K562 (cell line): ENCODE results near the gene FGR. TPM values are rescaled to one million over a fixed set of nuclear protein-coding genes. Genes with fewer than 3 reads are reported as not detected.

Experiments used
- ATAC-seq: fragments of 200-7000 bp; cut with Tn5 transposase; 3 replicates; pipeline ENCODE4 v1.9.1; 2020; ENCODE audit warnings: moderate library complexity
- BruUV-seq: library from RNA; stranded (reverse); fragments of 400-500 nt; replicated peaks from 2 replicates; lab custom pipeline; 2021; lab: Mats Ljungman, UMichigan
- CTCF ChIA-PET: fragments of 300-600 bp; formaldehyde crosslinking; extraction: SDS; loops from one replicate; lab custom pipeline; 2021; ENCODE audit warnings: low intra/inter-chr PET ratio; lab: Yijun Ruan, JAX
- POLR2A ChIA-PET: fragments of 300-600, 350-650 bp; sonication (Branson Sonifier 250); formaldehyde crosslinking; extraction: SDS; loops from one replicate; lab custom pipeline; 2021; ENCODE audit warnings: antibody characterized with exemption, inconsistent platforms; lab: Yijun Ruan, JAX
- DNase-seq, 4 experiments: peaks; one replicate each; pipeline versions ENCODE4 v3.0.0 to v3.0.0-alpha.2; 2011 to 2018; ENCODE audit warnings: low spot score in 3 of 4, mixed read lengths in 3 of 4; ENCODE audit errors: extremely low read depth in 1 of 4
- FAIRE-seq: peaks from 2 replicates; lab custom pipeline; 2011; peaks lifted over from hg19 to GRCh38; lab: Jason Lieb, UNC
- H2AFZ ChIP-seq: 2 replicates; pipeline ENCODE4 v1.6.0; 2011; ENCODE audit warnings: low read depth, low read length, control low read depth, inconsistent platforms
- H3K27ac ChIP-seq: fragments of 200-600 bp; 3 replicates; pipeline ENCODE4 v1.8.0; 2011; ENCODE audit warnings: low read depth, mild to moderate bottlenecking, control low read depth, inconsistent platforms, low read length, moderate library complexity, mixed read lengths; ENCODE audit errors: extremely low read depth
- H3K27me3 ChIP-seq, 2 experiments: fragments of 300-600 bp in 1 of 2; 2 replicates in 1 of 2; 3 replicates in 1 of 2; pipeline versions ENCODE4 v1.6.0 to v1.8.0; 2011; ENCODE audit warnings: inconsistent platforms in 2 of 2, low read length in 2 of 2, mild to moderate bottlenecking in 1 of 2, mixed read lengths in 1 of 2, moderate library complexity in 1 of 2; ENCODE audit not compliant: control insufficient read depth in 2 of 2, insufficient read depth in 2 of 2
- H3K36me3 ChIP-seq: fragments of 300-600 bp; 3 replicates; pipeline ENCODE4 v1.8.0; 2011; ENCODE audit warnings: mild to moderate bottlenecking, low read length, inconsistent platforms; ENCODE audit not compliant: control insufficient read depth, insufficient read depth
- H3K4me1 ChIP-seq, 2 experiments: fragments of 200-600 bp in 1 of 2; replicated peaks in 1 of 2; 2 replicates in 1 of 2; 3 replicates in 1 of 2; pipeline versions ENCODE4 v1.5.1 to v1.8.0; 2011; ENCODE audit warnings: inconsistent platforms in 2 of 2, low read length in 2 of 2, mild to moderate bottlenecking in 1 of 2, mixed read lengths in 1 of 2, moderate library complexity in 1 of 2; ENCODE audit not compliant: control insufficient read depth in 2 of 2, insufficient read depth in 2 of 2
- H3K4me2 ChIP-seq: 2 replicates; pipeline ENCODE4 v1.6.1; 2011; ENCODE audit warnings: low read length, control low read depth, inconsistent platforms, mixed read lengths; ENCODE audit not compliant: insufficient read depth
- H3K4me3 ChIP-seq: fragments of 200-600 bp; sonication (generic), shearing (Covaris generic); 2 replicates; pipeline ENCODE4 v1.5.1; 2016; ENCODE audit warnings: control low read depth, inconsistent platforms
- H3K79me2 ChIP-seq: fragments of 200-600 bp; 3 replicates; pipeline ENCODE4 v1.8.0; 2011; ENCODE audit warnings: low read length, inconsistent platforms; ENCODE audit not compliant: control insufficient read depth, insufficient read depth
- H3K9ac ChIP-seq, 2 experiments: 2 replicates each; pipeline versions ENCODE4 v1.6.0 to v1.6.1; 2011; ENCODE audit warnings: low read depth in 2 of 2, low read length in 2 of 2, control low read depth in 1 of 2, inconsistent platforms in 1 of 2, mild to moderate bottlenecking in 1 of 2, mixed read lengths in 1 of 2; ENCODE audit not compliant: insufficient read depth in 1 of 2
- H3K9me1 ChIP-seq: one replicate; pipeline ENCODE4 v1.6.0; 2011; ENCODE audit warnings: inconsistent platforms, mild to moderate bottlenecking, low read length, moderate library complexity; ENCODE audit not compliant: control insufficient read depth, insufficient read depth
- H3K9me3 ChIP-seq: replicated peaks from 2 replicates; pipeline ENCODE4 v1.5.1; 2011; ENCODE audit warnings: low read depth, low read length, inconsistent platforms; ENCODE audit not compliant: control insufficient read depth, insufficient read depth
- H4K20me1 ChIP-seq: replicated peaks from 2 replicates; pipeline ENCODE4 v1.6.1; 2011; ENCODE audit warnings: low read length, inconsistent platforms, mixed read lengths; ENCODE audit not compliant: control insufficient read depth, insufficient read depth
- CBFB ChIP-seq: sonication (generic); formaldehyde crosslinking; IDR thresholded peaks from 2 replicates; pipeline ENCODE4 v1.4.0; 2020; ENCODE audit warnings: mild to moderate bottlenecking, missing genetic modification reagents
- FOXP1 ChIP-seq: sonication (generic); formaldehyde crosslinking; IDR thresholded peaks from 2 replicates; pipeline ENCODE4 v1.8.0; 2022; ENCODE audit warnings: mild to moderate bottlenecking, missing genetic modification reagents
- MCM7 ChIP-seq, 2 experiments: fragments of 450-650 bp; IDR thresholded peaks; 2 replicates each; pipeline ENCODE4 v1.6.1; 2016 to 2018
- RBM17 ChIP-seq: fragments of 200-400 bp; formaldehyde crosslinking; IDR thresholded peaks from 2 replicates; pipeline ENCODE4 v1.6.1; 2017; ENCODE audit warnings: low read depth, mild to moderate bottlenecking, low read length, borderline replicate concordance
- TAF7 ChIP-seq: fragments of 450-650 bp; IDR thresholded peaks from 2 replicates; pipeline ENCODE4 v1.6.1; 2016; ENCODE audit warnings: missing genetic modification characterization, missing compliant biosample characterization
- TAL1 ChIP-seq: fragments of 450-650 bp; IDR thresholded peaks from 2 replicates; pipeline ENCODE4 v1.6.1; 2016; ENCODE audit warnings: mild to moderate bottlenecking
- TARDBP ChIP-seq: fragments of 450-650 bp; IDR thresholded peaks from 2 replicates; pipeline ENCODE4 v1.6.1; 2016
- ZNF140 ChIP-seq: fragments of 250-450 bp; sonication (Bioruptor Pico); IDR thresholded peaks from 2 replicates; pipeline ENCODE4 v1.8.0; 2021; ENCODE audit warnings: moderate library complexity, mild to moderate bottlenecking, inconsistent platforms
- ZNF212 ChIP-seq: fragments of 450-650 bp; formaldehyde crosslinking; IDR thresholded peaks from 2 replicates; pipeline ENCODE4 v1.4.0; 2020; ENCODE audit warnings: mild to moderate bottlenecking
- WGBS: fragments of 100-300 bp; shearing (Covaris generic); methylation state at CpG from one replicate; pipeline ENCODE4 v1.1.6; 2016; ENCODE audit warnings: low coverage, mixed read lengths; ENCODE audit not compliant: insufficient coverage; ENCODE audit errors: missing lambda C conversion rate; 5-methylcytosine and 5-hydroxymethylcytosine counted together
- in situ Hi-C: fragments of 300-500 bp; cut with MboI; formaldehyde crosslinking; loops from 4 replicates; pipeline ENCODE4 v1.15.0; 2018; ENCODE audit warnings: inconsistent platforms, mixed read lengths
- intact Hi-C: fragments of 100-400 bp; cut with micrococcal nuclease; formaldehyde crosslinking; loops from 2 replicates; pipeline ENCODE4 v1.14.2; 2022
- polyA plus RNA-seq, 8 experiments: library from polyadenylated mRNA; depleted of rRNA in 4 of 8; stranded (reverse) in 5 of 8; unstranded in 3 of 8; fragments of >200 nt; fragmentation: Nextera tagmentation in 2 of 8; fragmentation: Illumina TruSeq in 1 of 8; extraction: Ambion mirVana in 2 of 8; extraction: Trizol in 1 of 8; gene quantifications; 2 replicates each; pipeline versions ENCODE4 v1.2.1 to v1.2.3, GENCODE V29; 2011 to 2014; ENCODE audit warnings: inconsistent platforms in 1 of 8, missing spikeins in 1 of 8
- total RNA-seq, 7 experiments: library from RNA; depleted of rRNA in 6 of 7; stranded (reverse); fragments of >200 nt in 6 of 7; fragmentation: Illumina TruSeq in 2 of 7; extraction: Trizol in 2 of 7; gene quantifications; 2 replicates each; pipeline versions ENCODE4 v1.2.1 to v1.2.3, GENCODE V29; 2011 to 2021; ENCODE audit warnings: low replicate concordance in 1 of 7
- TF ChIP-seq, protein P1 (sequence below): sonication (generic); formaldehyde crosslinking; IDR thresholded peaks from 2 replicates; pipeline ENCODE4 v1.8.1; 2023; ENCODE audit warnings: mild to moderate bottlenecking, missing genetic modification reagents
- TF ChIP-seq, protein P2 (sequence below): fragments of 250-450 bp; sonication (Bioruptor Pico); IDR thresholded peaks from 2 replicates; pipeline ENCODE4 v1.5.1; 2021; ENCODE audit warnings: mild to moderate bottlenecking
- TF ChIP-seq, protein P3 (sequence below): fragments of 450-650 bp; formaldehyde crosslinking; IDR thresholded peaks from 2 replicates; pipeline ENCODE4 v1.4.0; 2020; ENCODE audit warnings: mild to moderate bottlenecking, moderate library complexity
- TF ChIP-seq, protein P4 (sequence below): fragments of 450-650 bp; formaldehyde crosslinking; conservative IDR thresholded peaks from 2 replicates; pipeline ENCODE4 v1.4.0; 2022; ENCODE audit warnings: mild to moderate bottlenecking, missing genetic modification characterization

Gene FGR
- total and polyA plus RNA-seq, 9 of the 15 experiments (the other 6 are each of a cell fraction or from before 2014, with no cell fraction given), result 0.04 to 0.11 TPM; not detected in 7

DNA sequence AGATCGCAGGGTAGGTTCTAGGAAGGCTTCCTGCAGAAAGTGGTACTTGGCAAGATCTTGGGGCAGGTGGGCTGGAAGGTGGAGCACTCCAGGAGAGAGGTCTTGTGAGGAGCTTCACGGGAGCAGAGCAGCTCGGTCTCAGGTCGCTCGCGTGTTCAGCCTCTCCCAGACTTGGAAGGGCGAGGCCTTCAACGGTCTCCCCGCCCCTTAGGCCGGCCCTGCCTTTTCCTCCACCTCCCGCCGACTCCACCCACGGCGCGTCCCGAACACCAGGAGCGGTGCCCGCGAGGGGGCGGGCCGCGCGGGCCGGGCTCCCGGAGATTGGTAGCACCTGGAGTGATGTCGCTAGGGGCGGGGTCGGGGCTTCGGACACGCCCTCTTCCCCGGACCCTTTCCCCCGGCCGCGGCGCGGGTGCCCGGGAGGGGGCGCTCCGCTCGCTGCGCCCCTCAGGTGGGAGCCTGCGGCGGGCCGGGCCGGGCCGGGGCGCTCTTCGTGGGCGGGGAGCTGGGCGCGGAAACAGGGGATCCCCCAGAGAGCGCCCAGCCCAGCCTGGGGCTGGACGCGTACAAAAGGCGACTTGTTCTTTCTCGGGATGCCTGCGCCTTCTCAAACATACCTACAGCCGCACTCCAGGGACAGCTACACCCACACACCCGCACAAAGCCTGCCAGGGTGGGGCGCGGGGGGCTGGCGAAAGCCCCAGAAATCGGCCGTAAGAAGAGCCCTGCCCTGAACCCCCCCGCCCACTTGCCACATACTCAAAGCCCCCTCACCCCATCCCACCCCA, 66.5 kb downstream of the FGR start (continued):
- TF ChIP-seq, protein P1, sequence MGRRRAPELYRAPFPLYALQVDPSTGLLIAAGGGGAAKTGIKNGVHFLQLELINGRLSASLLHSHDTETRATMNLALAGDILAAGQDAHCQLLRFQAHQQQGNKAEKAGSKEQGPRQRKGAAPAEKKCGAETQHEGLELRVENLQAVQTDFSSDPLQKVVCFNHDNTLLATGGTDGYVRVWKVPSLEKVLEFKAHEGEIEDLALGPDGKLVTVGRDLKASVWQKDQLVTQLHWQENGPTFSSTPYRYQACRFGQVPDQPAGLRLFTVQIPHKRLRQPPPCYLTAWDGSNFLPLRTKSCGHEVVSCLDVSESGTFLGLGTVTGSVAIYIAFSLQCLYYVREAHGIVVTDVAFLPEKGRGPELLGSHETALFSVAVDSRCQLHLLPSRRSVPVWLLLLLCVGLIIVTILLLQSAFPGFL (CRISPR knock-in tag), result no peak
- peak; percentile 59; the same call in 1 of the 2 replicates for TF ChIP-seq CBFB (CRISPR knock-in tag)
- TF ChIP-seq, protein P2, sequence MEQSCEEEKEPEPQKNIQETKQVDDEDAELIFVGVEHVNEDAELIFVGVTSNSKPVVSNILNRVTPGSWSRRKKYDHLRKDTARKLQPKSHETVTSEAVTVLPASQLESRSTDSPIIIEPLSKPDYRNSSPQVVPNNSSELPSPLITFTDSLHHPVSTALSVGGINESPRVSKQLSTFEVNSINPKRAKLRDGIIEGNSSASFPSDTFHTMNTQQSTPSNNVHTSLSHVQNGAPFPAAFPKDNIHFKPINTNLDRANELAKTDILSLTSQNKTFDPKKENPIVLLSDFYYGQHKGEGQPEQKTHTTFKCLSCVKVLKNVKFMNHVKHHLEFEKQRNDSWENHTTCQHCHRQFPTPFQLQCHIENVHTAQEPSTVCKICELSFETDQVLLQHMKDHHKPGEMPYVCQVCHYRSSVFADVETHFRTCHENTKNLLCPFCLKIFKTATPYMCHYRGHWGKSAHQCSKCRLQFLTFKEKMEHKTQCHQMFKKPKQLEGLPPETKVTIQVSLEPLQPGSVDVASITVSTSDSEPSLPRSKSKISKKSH (CRISPR knock-in tag), result no peak
- TF ChIP-seq, all 486 proteins: peak for 78

DNA sequence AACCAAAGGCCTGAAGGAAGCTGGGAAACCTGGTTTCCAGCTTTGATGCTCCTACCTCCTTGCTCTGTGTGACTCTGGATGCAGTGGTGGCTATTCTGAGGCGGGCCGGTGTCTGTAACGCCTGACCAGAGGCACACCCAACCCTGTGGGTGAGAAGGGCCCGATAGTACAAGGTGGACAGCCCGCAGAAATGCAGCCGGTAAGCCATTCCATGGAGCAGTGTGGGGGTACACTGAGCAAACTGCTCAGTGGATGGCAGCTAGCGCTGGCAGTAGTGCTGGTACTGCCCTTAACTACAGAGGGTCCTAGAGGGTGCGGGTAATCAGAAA, 67.0 kb downstream of the FGR start:
- H3K79me2 ChIP-seq, result peaks cover 78% of the 10 kb centered on the region
- BruUV-seq, result no TSS peak
- H3K4me3 ChIP-seq, result no peak overlapping the region
- H3K4me1 ChIP-seq, result peaks cover 71 to 98% of the 10 kb centered on the region in 2 experiments
- in situ Hi-C loops, result no loop called here
- ChIA-PET POLR2A (interaction anchor here (0.8 to 4.8 kb wide), 4 partner anchors 8 to 37 kb away, joined by 4 to 29 read pairs (median 6); no protein-coding TSS in a partner anchor), CTCF (interaction anchor here (1.8 kb wide), 1 partner anchor 38 kb away, joined by 6 read pairs; no protein-coding TSS in a partner anchor)
- peaks cover 13% of the 10 kb centered on the region; the same call in 2 of the 3 replicates for H3K36me3 ChIP-seq
- FAIRE-seq, result no peak
- peak overlapping the region; percentile 28; the same call in 2 of the 3 replicates for H3K27ac ChIP-seq
- peak overlapping the region; percentile 59 for H3K4me2 ChIP-seq
- ATAC-seq, result no peak
- no peak overlapping the region for H2AFZ ChIP-seq
- no peaks in the 10 kb centered on the region for H3K27me3 ChIP-seq
- H4K20me1 ChIP-seq, result peaks cover 26% of the 10 kb centered on the region
- intact Hi-C loops, result no loop called here
- H3K9me1 ChIP-seq, result peaks cover 11% of the 10 kb centered on the region
- WGBS, result 50% methylated on average over 8 of the region's 8 CpGs
- DNase-seq, result no peak
- H3K9me3 ChIP-seq, result no peaks in the 10 kb centered on the region
- H3K9ac ChIP-seq, result peak overlapping the region; percentile 21 to 90
- TF ChIP-seq RBM17, result no peak
- no peak for TF ChIP-seq ZNF140 (CRISPR knock-in tag)
- TF ChIP-seq, protein P3, sequence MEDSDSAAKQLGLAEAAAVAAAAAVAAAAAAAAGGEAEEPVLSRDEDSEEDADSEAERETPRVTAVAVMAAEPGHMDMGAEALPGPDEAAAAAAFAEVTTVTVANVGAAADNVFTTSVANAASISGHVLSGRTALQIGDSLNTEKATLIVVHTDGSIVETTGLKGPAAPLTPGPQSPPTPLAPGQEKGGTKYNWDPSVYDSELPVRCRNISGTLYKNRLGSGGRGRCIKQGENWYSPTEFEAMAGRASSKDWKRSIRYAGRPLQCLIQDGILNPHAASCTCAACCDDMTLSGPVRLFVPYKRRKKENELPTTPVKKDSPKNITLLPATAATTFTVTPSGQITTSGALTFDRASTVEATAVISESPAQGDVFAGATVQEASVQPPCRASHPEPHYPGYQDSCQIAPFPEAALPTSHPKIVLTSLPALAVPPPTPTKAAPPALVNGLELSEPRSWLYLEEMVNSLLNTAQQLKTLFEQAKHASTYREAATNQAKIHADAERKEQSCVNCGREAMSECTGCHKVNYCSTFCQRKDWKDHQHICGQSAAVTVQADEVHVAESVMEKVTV (CRISPR knock-in tag), result no peak
- TF ChIP-seq, protein P4, sequence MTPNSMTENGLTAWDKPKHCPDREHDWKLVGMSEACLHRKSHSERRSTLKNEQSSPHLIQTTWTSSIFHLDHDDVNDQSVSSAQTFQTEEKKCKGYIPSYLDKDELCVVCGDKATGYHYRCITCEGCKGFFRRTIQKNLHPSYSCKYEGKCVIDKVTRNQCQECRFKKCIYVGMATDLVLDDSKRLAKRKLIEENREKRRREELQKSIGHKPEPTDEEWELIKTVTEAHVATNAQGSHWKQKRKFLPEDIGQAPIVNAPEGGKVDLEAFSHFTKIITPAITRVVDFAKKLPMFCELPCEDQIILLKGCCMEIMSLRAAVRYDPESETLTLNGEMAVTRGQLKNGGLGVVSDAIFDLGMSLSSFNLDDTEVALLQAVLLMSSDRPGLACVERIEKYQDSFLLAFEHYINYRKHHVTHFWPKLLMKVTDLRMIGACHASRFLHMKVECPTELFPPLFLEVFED (CRISPR knock-in tag), result no peak
- TF ChIP-seq TARDBP, result no peak
- no peak for TF ChIP-seq MCM7 (IDR thresholded peaks at IDR 0.05)
- TF ChIP-seq TAF7 (tag), result no peak
- TF ChIP-seq ZNF212 (CRISPR knock-in tag), result no peak
- 0 out of 2 replicates have a peak, but pooled peaks have one; percentile 34 for TF ChIP-seq FOXP1 (CRISPR knock-in tag)
- no peak for TF ChIP-seq TAL1
